Neural cell (in vitro differentiated cells): Measurements from ENCODE around the gene PYGM. TPM values are rescaled to one million over a fixed set of nuclear protein-coding genes. Genes with fewer than 3 reads are reported as not detected.
A peak's percentile ranks its signal among the peaks of the same experiment; 100 is the strongest.

ENCODE experiments used
- H2AFZ ChIP-seq: fragments of 200-600, 300-800 bp; sonication (generic), shearing (Covaris generic); 2 replicates; pipeline ENCODE4 v1.6.0; 2014; ENCODE audit warnings: low read depth, mild to moderate bottlenecking, antibody characterized with exemption, low read length, moderate library complexity
- H3F3A ChIP-seq: fragments of 200-600 bp; shearing (Covaris generic); 2 replicates; pipeline ENCODE4 v1.6.1; 2016; ENCODE audit warnings: mild to moderate bottlenecking, moderate library complexity, mixed read lengths, antibody characterized with exemption, low read length; ENCODE audit not compliant: insufficient read depth, poor library complexity, severe bottlenecking
- H3K27ac ChIP-seq: fragments of 200-600, 300-800 bp; sonication (generic), shearing (Covaris generic); 2 replicates; pipeline ENCODE4 v1.5.1; 2014; ENCODE audit warnings: mild to moderate bottlenecking, low read length, moderate library complexity
- H3K27me3 ChIP-seq: fragments of 300-800, 200-600 bp; sonication (generic), shearing (Covaris generic); 2 replicates; pipeline ENCODE4 v1.6.0; 2014; ENCODE audit warnings: mild to moderate bottlenecking, low read depth, low read length, moderate library complexity; ENCODE audit not compliant: insufficient read depth
- H3K36me3 ChIP-seq: fragments of 300-800, 200-600 bp; sonication (generic), shearing (Covaris generic); 2 replicates; pipeline ENCODE4 v1.5.1; 2014; ENCODE audit warnings: mild to moderate bottlenecking, antibody characterized with exemption, low read length, moderate library complexity; ENCODE audit not compliant: insufficient read depth
- H3K4me2 ChIP-seq: fragments of 300-800, 200-600 bp; sonication (generic), shearing (Covaris generic); 2 replicates; pipeline ENCODE4 v1.6.0; 2014; ENCODE audit warnings: mild to moderate bottlenecking, low read length
- H3K4me3 ChIP-seq: fragments of 300-800, 200-600 bp; sonication (generic), shearing (Covaris generic); 2 replicates; pipeline ENCODE4 v1.5.1; 2014; ENCODE audit warnings: mild to moderate bottlenecking, low read length, moderate library complexity
- H3K79me2 ChIP-seq: fragments of 200-600 bp; shearing (Covaris generic); replicated peaks from 2 replicates; pipeline ENCODE4 v1.6.0; 2014; ENCODE audit warnings: mild to moderate bottlenecking, low read length, moderate library complexity; ENCODE audit not compliant: insufficient read depth
- H3K9ac ChIP-seq: fragments of 300-800, 200-600 bp; sonication (generic), shearing (Covaris generic); 2 replicates; pipeline ENCODE4 v1.6.1; 2016; ENCODE audit warnings: mild to moderate bottlenecking, low read length, mixed read lengths
- H3K9me2 ChIP-seq: fragments of 200-600 bp; shearing (Covaris generic); 2 replicates; pipeline ENCODE4 v1.6.1; 2016; ENCODE audit warnings: mild to moderate bottlenecking, low read length, mixed read lengths; ENCODE audit not compliant: insufficient read depth
- H3K9me3 ChIP-seq: fragments of 200-600, 300-800 bp; sonication (generic), shearing (Covaris generic); 2 replicates; pipeline ENCODE4 v1.6.1; 2016; ENCODE audit warnings: mild to moderate bottlenecking, mixed run types, low read length, moderate library complexity, mixed read lengths
- H4K20me1 ChIP-seq: fragments of 200-600 bp; shearing (Covaris generic); 2 replicates; pipeline ENCODE4 v1.6.1; 2016; ENCODE audit warnings: mild to moderate bottlenecking, mixed run types; ENCODE audit not compliant: insufficient read depth
- EP300 ChIP-seq: fragments of 450-650 bp; conservative IDR thresholded peaks from 2 replicates; pipeline ENCODE4 v1.6.1; 2014; ENCODE audit warnings: antibody characterized with exemption, mild to moderate bottlenecking, moderate library complexity; ENCODE audit not compliant: poor library complexity, severe bottlenecking
- EZH2 ChIP-seq: fragments of 200-600, 300-800 bp; shearing (Covaris generic), sonication (generic); IDR thresholded peaks from 2 replicates; pipeline ENCODE4 v1.6.1; 2014; ENCODE audit warnings: antibody characterized with exemption, low read length, borderline replicate concordance, mild to moderate bottlenecking; ENCODE audit not compliant: insufficient read depth, poor library complexity, severe bottlenecking
- MXI1 ChIP-seq: fragments of 450-650 bp; conservative IDR thresholded peaks from 2 replicates; pipeline ENCODE4 v1.6.1; 2014; ENCODE audit warnings: antibody characterized with exemption, mild to moderate bottlenecking; ENCODE audit not compliant: poor library complexity, severe bottlenecking
- POLR2AphosphoS5 ChIP-seq: IDR thresholded peaks from 2 replicates; pipeline ENCODE4 v1.6.1; 2012
- RAD21 ChIP-seq: fragments of 450-650 bp; conservative IDR thresholded peaks from 2 replicates; pipeline ENCODE4 v1.6.1; 2014; ENCODE audit warnings: antibody characterized with exemption, mild to moderate bottlenecking, moderate library complexity
- SMC3 ChIP-seq: fragments of 450-650 bp; conservative IDR thresholded peaks from 2 replicates; pipeline ENCODE4 v1.6.1; 2014; ENCODE audit warnings: antibody characterized with exemption, mild to moderate bottlenecking, moderate library complexity; ENCODE audit not compliant: poor library complexity
- TAF1 ChIP-seq: IDR thresholded peaks from 2 replicates; pipeline ENCODE4 v1.6.1; 2012; ENCODE audit warnings: low read depth
- polyA plus RNA-seq: library from polyadenylated mRNA; depleted of rRNA; stranded (reverse); fragments of >200 nt; gene quantifications from 2 replicates; pipeline ENCODE4 v1.2.3, GENCODE V29; 2014
- TF ChIP-seq, protein P1 (sequence below): fragments of 450-650 bp; IDR thresholded peaks from 2 replicates; pipeline ENCODE4 v1.5.1; 2014; ENCODE audit warnings: antibody characterized with exemption, mild to moderate bottlenecking, moderate library complexity; ENCODE audit not compliant: poor library complexity, severe bottlenecking
- TF ChIP-seq, protein P2 (sequence below): IDR thresholded peaks from 2 replicates; pipeline ENCODE4 v1.6.1; 2012; ENCODE audit warnings: borderline replicate concordance

Gene PYGM
- polyA plus RNA-seq, 1 donor from 2014 or later: 0.43 TPM

- no peak within 1 kb of the TSS for H2AFZ ChIP-seq
- H4K20me1 ChIP-seq: no peaks in the 10 kb centered on the region
- TF ChIP-seq, protein P1, sequence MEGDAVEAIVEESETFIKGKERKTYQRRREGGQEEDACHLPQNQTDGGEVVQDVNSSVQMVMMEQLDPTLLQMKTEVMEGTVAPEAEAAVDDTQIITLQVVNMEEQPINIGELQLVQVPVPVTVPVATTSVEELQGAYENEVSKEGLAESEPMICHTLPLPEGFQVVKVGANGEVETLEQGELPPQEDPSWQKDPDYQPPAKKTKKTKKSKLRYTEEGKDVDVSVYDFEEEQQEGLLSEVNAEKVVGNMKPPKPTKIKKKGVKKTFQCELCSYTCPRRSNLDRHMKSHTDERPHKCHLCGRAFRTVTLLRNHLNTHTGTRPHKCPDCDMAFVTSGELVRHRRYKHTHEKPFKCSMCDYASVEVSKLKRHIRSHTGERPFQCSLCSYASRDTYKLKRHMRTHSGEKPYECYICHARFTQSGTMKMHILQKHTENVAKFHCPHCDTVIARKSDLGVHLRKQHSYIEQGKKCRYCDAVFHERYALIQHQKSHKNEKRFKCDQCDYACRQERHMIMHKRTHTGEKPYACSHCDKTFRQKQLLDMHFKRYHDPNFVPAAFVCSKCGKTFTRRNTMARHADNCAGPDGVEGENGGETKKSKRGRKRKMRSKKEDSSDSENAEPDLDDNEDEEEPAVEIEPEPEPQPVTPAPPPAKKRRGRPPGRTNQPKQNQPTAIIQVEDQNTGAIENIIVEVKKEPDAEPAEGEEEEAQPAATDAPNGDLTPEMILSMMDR: peak; percentile 64
- peak; percentile 65 for TF ChIP-seq EZH2
- TF ChIP-seq, protein P2, sequence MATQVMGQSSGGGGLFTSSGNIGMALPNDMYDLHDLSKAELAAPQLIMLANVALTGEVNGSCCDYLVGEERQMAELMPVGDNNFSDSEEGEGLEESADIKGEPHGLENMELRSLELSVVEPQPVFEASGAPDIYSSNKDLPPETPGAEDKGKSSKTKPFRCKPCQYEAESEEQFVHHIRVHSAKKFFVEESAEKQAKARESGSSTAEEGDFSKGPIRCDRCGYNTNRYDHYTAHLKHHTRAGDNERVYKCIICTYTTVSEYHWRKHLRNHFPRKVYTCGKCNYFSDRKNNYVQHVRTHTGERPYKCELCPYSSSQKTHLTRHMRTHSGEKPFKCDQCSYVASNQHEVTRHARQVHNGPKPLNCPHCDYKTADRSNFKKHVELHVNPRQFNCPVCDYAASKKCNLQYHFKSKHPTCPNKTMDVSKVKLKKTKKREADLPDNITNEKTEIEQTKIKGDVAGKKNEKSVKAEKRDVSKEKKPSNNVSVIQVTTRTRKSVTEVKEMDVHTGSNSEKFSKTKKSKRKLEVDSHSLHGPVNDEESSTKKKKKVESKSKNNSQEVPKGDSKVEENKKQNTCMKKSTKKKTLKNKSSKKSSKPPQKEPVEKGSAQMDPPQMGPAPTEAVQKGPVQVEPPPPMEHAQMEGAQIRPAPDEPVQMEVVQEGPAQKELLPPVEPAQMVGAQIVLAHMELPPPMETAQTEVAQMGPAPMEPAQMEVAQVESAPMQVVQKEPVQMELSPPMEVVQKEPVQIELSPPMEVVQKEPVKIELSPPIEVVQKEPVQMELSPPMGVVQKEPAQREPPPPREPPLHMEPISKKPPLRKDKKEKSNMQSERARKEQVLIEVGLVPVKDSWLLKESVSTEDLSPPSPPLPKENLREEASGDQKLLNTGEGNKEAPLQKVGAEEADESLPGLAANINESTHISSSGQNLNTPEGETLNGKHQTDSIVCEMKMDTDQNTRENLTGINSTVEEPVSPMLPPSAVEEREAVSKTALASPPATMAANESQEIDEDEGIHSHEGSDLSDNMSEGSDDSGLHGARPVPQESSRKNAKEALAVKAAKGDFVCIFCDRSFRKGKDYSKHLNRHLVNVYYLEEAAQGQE: no peak
- TF ChIP-seq MXI1: no peak
- no peak for TF ChIP-seq TAF1
- TF ChIP-seq POLR2AphosphoS5: no peak
- peak; percentile 12 for TF ChIP-seq RAD21
- TF ChIP-seq SMC3: peak; percentile 23
- TF ChIP-seq EP300: no peak
- peak within 1 kb of the TSS; percentile 61 for H3K9ac ChIP-seq
- H3K4me2 ChIP-seq: peak within 1 kb of the TSS; percentile 62
- no peaks in the 10 kb centered on the region for H3K9me3 ChIP-seq
- no peaks in the 10 kb centered on the region for H3K9me2 ChIP-seq
- H3K79me2 ChIP-seq: no peaks in the 10 kb centered on the region
- no peaks in the 10 kb centered on the region for H3K36me3 ChIP-seq
- H3K4me3 ChIP-seq: peak within 1 kb of the TSS; percentile 65
- peaks cover 49% of the 10 kb centered on the region for H3K27me3 ChIP-seq
- H3K27ac ChIP-seq: no peak within 1 kb of the TSS
- H3F3A ChIP-seq: no peaks in the 10 kb centered on the region
These were observed 15.9 kb downstream of the PYGM start, which contains the start of gene RASGRP2 for GRCh38 chr11:64743591-64744543. Gene RASGRP2, minus strand, starts transcription at chr11:64744142. Its CDS starts 1,276 bp downstream, at chr11:64742866.

GRCh38 chr11:64742889-64743590, 16.7 kb downstream of the PYGM start:
- Histone ChIP-seq H4K20me1 (no peaks in the 10 kb centered on the region), H3K9me2 (no peaks in the 10 kb centered on the region), H3K36me3 (no peaks in the 10 kb centered on the region), H3K27ac (no peak overlapping the region), H3K27me3 (peaks cover 49% of the 10 kb centered on the region), H3F3A (no peaks in the 10 kb centered on the region), H3K79me2 (no peaks in the 10 kb centered on the region), H3K4me2 (no peak overlapping the region), H3K4me3 (peak overlapping the region; percentile 59), H3K9me3 (no peaks in the 10 kb centered on the region), H3K9ac (peak overlapping the region; percentile 12), H2AFZ (no peak overlapping the region)
- TF ChIP-seq SMC3 (peak; percentile 60), TAF1 (no peak), RAD21 (peak; percentile 47), EP300 (no peak)
- TF ChIP-seq, protein P1: peak; percentile 65
